Subcutaneous adipose tissue (tissue), 4 donors: Measurements from ENCODE around the gene MLC1. TPM values are rescaled to one million over a fixed set of nuclear protein-coding genes. Genes with fewer than 3 reads are reported as not detected.

Experiments
- total RNA-seq, 4 donors: library from RNA; depleted of rRNA; stranded (reverse); fragments of >200 nt; gene quantifications; one replicate each; pipeline ENCODE4 v1.1.0, GENCODE V29; 2016
- TF ChIP-seq, protein P1 (sequence below): fragments of 450-650 bp; IDR thresholded peaks from one replicate; pipeline ENCODE4 v1.5.1; 2016; ENCODE audit warnings: low read depth, mild to moderate bottlenecking, control low read depth, antibody characterized with exemption, moderate library complexity

The MLC1 gene
- total RNA-seq, 4 donors from 2014 or later: 0.22 to 1.1 TPM; not detected in 2

DNA sequence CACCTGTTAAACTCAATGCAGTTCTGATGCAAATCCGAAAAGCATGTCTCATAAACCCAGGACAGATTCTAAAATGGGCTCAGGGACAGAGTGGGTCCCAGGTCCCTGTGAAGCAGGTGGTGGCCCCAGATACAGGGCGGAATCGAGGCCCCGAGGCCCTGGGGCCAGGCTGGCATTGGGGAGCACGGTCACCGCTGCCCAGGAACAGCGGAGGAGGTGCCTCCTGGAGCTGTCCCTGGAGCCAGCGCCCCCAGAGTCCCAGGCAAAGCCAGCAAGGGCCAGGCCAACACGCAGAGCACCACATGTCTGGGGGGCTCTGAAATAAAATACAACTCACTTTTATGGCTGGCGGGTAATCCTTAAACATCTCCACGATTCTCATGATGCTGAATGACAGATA, 17.1 kb downstream of the MLC1 start:
- TF ChIP-seq, protein P1, sequence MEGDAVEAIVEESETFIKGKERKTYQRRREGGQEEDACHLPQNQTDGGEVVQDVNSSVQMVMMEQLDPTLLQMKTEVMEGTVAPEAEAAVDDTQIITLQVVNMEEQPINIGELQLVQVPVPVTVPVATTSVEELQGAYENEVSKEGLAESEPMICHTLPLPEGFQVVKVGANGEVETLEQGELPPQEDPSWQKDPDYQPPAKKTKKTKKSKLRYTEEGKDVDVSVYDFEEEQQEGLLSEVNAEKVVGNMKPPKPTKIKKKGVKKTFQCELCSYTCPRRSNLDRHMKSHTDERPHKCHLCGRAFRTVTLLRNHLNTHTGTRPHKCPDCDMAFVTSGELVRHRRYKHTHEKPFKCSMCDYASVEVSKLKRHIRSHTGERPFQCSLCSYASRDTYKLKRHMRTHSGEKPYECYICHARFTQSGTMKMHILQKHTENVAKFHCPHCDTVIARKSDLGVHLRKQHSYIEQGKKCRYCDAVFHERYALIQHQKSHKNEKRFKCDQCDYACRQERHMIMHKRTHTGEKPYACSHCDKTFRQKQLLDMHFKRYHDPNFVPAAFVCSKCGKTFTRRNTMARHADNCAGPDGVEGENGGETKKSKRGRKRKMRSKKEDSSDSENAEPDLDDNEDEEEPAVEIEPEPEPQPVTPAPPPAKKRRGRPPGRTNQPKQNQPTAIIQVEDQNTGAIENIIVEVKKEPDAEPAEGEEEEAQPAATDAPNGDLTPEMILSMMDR: no peak

DNA sequence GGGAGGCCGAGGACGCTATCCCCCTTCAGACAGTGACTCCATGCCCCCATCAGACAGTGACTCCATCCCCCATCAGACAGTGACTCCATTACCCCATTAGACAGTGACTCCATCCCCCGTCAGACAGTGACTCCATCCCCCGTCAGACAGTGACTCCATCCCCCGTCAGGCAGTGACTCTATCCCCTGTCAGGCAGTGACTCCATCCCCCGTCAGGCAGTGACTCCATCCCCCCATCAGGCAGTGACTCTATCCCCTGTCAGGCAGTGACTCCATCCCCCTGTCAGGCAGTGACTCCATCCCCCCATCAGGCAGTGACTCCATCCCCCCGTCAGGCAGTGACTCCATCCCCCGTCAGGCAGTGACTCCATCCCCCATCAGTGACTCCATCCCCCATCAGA, 18.0 kb downstream of the MLC1 start:
- TF ChIP-seq, protein P1: no peak

DNA sequence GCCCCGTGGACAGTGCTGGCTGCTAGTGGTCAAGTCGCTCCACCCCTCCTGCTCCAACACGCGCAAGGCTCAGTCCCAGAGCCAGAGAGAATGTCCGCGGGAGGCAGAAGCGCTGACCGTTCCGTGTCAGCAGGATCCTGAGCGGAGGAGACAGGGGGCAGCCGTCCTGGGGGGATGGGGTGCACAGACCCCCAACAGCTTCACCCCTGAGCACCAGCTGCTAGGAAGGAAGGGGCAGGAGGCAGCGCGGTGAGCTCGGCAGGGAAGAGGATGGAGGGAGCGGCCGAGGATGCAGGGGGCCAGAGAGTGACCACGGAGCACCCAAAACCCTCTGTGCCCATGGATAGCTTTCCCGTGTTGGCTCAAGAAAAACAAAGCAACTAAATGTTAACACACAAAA, 20.8 kb downstream of the MLC1 start:
- TF ChIP-seq, protein P1: no peak

DNA sequence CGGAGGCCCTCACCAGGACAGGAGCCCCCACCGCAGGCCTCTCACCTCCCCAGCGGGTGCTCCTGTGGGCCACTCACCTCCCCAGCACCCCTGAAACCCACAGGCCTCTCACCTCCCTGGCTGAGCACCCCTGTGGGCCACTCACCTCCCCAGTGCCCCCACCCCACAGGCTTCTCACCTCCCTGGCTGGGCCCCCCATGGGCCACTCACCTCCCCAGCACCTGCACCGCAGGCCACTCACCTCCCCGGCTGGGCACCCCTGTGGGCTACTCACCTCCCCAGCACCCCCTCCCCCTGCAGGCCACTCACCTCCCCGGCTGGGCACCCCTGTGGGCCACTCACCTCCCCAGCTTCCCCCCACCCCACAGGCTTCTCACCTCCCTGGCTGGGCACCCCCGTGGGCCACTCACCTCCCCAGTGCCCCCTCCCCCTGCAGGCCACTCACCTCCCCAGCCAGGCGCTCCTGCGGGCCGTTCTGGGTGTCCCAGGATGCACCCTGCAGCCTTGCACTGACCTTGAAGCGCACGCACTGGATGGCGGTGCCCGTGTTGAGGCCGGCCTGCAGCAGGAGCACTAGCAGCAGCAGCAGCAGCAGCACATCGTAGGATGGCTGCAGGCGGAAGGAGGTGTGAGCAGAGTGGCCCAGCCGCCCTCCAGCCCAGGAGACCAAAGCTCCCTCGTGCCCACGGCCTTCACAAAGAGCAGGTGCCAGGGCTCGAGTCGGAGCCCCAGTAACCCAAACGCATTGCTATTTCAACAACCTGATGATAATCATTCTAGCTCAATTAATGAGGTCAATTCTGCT, 21.4 kb downstream of the MLC1 start:
- TF ChIP-seq, protein P1: no peak

DNA sequence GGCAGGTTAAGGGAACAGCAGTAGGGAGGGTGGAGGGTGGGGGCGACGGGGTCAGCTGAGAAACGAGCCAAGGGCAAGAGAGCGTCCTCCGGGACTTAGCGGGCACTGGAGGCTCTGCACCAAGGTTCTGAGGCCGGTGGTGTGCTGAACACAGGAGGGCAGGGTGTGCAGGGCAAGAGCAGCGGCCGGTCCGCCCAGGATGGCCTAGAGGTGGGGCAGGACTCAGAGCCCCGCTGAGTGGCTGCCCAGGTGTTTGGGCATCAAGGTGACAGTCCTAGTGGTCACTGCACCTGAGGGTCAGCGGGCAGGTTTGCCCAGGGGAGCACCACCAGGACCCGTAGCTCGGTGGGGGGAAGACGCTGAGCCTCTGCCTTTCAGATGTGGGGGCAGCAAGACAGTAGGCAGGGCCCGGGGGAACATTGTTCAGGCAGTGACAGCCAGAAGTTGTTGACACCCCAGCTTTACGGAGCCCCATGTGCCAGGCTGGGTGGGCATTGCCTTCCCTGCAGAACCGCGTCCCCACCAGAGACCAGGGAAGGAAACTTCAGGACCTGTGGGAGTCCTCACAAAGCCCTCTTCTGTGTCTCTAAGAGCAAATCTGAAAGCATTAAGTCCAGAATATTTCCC, 22.6 kb downstream of the MLC1 start:
- TF ChIP-seq, protein P1: no peak

DNA sequence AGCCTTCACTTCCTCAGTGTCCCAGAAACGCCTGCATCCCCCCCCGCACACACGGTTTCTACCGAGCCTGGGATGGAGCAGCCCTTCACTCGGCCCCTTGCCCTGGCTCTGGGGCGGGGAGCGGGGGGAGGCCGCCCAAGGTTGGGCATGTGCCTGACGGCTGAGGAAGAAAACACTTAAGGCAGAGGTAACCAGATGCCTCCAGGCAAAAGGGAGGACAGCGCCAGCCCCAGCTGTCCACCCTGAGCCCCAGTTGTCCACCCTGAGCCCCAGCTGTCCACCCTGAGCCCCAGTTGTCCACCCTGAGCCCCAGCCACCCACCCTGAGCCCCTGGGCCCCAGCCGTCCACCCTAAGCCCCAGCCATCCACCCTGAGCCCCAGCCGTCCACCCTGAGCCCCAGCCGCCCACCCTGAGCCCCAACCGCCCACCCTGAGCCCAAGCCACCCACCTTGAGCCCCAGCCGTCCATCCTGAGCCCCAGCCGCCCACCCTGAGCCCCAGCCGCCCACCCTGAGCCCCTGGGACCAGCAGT, 23.3 kb downstream of the MLC1 start:
- TF ChIP-seq, protein P1: no peak

DNA sequence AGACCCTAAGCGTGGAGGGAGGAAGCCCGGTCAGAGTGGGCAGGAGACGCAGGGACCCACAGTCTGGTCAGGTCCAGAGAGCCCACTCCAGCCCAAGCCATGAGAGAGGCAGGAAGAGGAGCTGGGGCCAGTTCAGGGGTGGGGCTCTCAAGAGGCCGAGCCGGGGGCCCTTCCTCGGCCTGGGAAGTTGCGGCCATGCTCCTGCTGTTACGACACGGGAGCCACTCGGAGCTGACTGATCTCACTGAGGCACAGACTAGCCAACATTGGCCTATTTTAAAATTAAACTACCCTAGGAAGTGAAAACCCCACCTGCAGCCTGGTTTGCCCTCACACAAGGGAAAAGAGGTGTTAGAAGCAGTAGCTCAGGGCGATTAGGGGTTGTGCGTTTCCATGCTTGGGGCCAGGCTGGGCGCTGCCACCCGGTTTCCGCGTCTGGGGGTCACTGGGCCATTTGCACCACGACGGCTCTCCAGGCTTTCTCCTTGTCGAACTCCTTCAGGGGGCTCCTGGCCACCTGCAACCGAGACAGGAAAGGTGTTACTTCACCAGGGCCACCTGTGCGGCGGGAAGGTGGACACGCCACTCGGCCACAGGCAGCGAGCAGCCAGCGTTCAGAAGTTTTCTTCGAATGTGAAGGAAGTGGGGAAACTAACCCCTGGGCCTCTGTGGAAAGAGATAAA, 23.9 kb downstream of the MLC1 start:
- TF ChIP-seq, protein P1: no peak
